AG04450 (cell line): ENCODE measurements around the gene ATL2. TPM values are rescaled to one million over a fixed set of nuclear protein-coding genes. Genes with fewer than 3 reads are reported as not detected.

Experiments used
- CTCF ChIA-PET: fragments of 300-600, 350-600 bp; formaldehyde crosslinking; extraction: SDS; loops from one replicate; lab custom pipeline; 2022; ENCODE audit warnings: antibody characterized with exemption, inconsistent platforms; lab: Charles Lee
- POLR2A ChIA-PET: fragments of 350-600 bp; formaldehyde crosslinking; extraction: SDS; loops from one replicate; lab custom pipeline; 2021; ENCODE audit warnings: antibody characterized with exemption, inconsistent platforms; lab: Yijun Ruan, JAX
- DNase-seq: peaks from one replicate; pipeline ENCODE4 v3.0.0-alpha.2; 2011; ENCODE audit warnings: low read depth, low spot score
- H3K27ac ChIP-seq: one replicate; pipeline ENCODE4 v1.5.1; 2012; ENCODE audit warnings: low read depth, low read length, control low read depth
- H3K27me3 ChIP-seq: one replicate; pipeline ENCODE4 v1.6.0; 2012; ENCODE audit warnings: low read length; ENCODE audit not compliant: control insufficient read depth, insufficient read depth
- H3K4me3 ChIP-seq: 2 replicates; pipeline ENCODE4 v1.5.1; 2011; ENCODE audit warnings: mild to moderate bottlenecking, low read depth, low read length, control low read depth
- H3K9me3 ChIP-seq: 2 replicates; pipeline ENCODE4 v1.5.1; 2012; ENCODE audit warnings: low read length; ENCODE audit not compliant: control insufficient read depth, insufficient read depth
- polyA plus RNA-seq: library from polyadenylated mRNA; depleted of rRNA; stranded (reverse); fragments of >200 nt; gene quantifications from 2 replicates; pipeline ENCODE4 v1.2.3, GENCODE V29; 2011
- TF ChIP-seq, protein P1 (sequence below): IDR thresholded peaks from 2 replicates; pipeline ENCODE4 v1.5.1; 2011; ENCODE audit warnings: low read depth, low read length, control low read depth, inconsistent platforms

ATL2 gene
- polyA plus RNA-seq, 1 experiment = 16.1 TPM

DNA sequence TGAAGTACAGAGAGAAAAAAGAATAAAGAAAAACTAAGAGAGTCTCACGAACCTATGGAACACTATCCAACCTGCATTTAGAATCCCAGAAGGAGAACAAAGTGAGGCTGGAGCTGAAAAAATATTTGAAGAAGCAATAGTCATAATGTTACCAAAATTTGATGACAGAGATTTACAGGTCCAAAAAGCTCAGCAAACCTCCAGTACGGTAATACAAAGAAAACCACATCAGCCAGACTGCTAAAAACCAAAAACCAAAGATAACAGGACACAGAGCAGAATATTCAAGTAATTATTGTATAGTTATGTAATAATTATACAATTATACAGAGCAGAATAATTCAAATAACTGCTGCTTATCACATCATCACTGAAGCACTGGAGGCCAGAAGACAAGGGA is 23.7 kb downstream of the ATL2 start:
- H3K4me3 ChIP-seq = no peak overlapping the region
- ChIA-PET POLR2A (no interaction called here), CTCF (interaction anchor here (0.7 to 1.7 kb wide), 2 partner anchors 23 to 365 kb away, joined by 3 to 6 read pairs; no protein-coding TSS in a partner anchor)
- peaks cover 2% of the 10 kb centered on the region; the same call in 1 of the 2 replicates for H3K9me3 ChIP-seq
- H3K27ac ChIP-seq = no peak overlapping the region
- H3K27me3 ChIP-seq = no peaks in the 10 kb centered on the region
- DNase-seq = no peak
- TF ChIP-seq, protein P1, sequence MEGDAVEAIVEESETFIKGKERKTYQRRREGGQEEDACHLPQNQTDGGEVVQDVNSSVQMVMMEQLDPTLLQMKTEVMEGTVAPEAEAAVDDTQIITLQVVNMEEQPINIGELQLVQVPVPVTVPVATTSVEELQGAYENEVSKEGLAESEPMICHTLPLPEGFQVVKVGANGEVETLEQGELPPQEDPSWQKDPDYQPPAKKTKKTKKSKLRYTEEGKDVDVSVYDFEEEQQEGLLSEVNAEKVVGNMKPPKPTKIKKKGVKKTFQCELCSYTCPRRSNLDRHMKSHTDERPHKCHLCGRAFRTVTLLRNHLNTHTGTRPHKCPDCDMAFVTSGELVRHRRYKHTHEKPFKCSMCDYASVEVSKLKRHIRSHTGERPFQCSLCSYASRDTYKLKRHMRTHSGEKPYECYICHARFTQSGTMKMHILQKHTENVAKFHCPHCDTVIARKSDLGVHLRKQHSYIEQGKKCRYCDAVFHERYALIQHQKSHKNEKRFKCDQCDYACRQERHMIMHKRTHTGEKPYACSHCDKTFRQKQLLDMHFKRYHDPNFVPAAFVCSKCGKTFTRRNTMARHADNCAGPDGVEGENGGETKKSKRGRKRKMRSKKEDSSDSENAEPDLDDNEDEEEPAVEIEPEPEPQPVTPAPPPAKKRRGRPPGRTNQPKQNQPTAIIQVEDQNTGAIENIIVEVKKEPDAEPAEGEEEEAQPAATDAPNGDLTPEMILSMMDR = no peak

DNA sequence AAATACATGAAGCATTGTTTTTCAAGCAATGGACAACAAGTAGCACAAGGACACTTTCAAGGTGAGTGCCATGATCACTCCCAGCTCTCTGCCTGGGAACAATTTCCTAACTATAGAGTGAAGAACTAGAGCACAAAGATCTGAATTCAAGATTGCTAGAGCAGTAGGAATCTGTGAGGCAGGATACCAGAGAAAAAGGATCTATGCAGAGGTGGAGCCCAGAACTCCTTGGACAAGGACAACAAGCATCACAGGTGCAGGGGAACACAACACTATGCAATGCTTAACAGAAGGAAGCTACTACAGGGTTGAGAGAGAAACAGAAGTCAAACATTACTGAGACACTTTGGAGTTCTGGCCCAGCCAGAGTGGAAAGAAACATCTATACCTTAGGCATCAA is 24.7 kb downstream of the ATL2 start:
- ChIA-PET CTCF (interaction anchor here (0.5 to 1.7 kb wide), 2 partner anchors 24 to 1056 kb away, joined by 3 to 6 read pairs; no protein-coding TSS in a partner anchor), POLR2A (no interaction called here)
- TF ChIP-seq, protein P1 = no peak
- H3K27me3 ChIP-seq = no peaks in the 10 kb centered on the region
- no peak for DNase-seq
- no peaks in the 10 kb centered on the region for H3K9me3 ChIP-seq
- no peak overlapping the region for H3K27ac ChIP-seq
- H3K4me3 ChIP-seq = no peak overlapping the region

DNA sequence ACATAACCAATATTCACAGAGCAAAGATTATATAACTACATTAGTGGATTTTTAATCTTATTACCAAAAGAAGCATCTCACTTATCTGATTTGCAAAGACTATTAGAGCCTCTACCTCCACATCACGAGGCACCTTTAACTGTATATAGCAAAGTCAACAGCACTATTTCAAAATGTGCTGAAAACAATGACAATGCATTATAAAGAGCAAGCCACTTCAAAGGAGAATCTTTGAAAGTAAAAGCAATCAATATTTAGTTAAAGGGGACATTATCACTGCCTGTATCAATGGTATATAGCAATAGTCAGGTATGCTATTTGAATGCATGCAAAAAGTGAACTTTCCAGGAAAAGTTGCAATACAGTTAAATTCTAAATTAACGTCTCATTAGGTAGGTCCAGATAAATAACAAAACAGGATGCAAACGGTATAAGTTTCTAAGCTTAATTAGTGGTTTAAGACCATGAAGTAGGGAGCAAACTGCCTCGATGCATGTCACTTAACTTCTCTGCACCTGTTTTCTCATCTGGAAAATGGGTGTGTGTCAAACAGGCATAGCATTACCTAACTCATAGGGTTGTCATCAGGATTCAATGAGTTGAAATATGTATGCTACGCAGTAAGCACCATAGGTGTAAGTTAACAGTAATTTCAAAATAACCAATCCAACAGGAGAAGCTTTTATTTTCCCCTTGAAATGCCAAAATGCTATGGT is 31.6 kb downstream of the ATL2 start:
- H3K4me3 ChIP-seq = no peak overlapping the region
- H3K27me3 ChIP-seq = no peaks in the 10 kb centered on the region
- ChIA-PET POLR2A (no interaction called here), CTCF (no interaction called here)
- no peak for DNase-seq
- H3K27ac ChIP-seq = no peak overlapping the region
- no peaks in the 10 kb centered on the region for H3K9me3 ChIP-seq
- TF ChIP-seq, protein P1 = no peak

DNA sequence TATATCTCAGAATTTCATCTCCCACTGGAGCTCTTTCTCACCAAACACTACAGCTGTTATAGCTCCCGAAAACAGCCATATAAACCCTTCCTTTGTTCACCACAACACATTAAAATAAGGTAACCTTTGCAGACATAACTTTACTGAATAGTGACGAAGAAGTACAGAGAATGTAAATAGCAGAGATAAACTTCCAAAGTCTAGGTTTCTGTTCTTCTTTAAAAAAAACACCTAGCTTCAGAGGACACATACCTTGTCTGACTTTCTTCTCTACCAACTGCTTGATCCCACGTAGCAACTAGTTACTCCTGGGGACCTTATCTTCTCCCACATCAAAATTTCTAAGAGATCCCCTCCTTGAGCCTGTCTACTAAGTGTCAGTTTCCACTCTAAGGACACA is 32.3 kb downstream of the ATL2 start:
- Histone ChIP-seq H3K27ac (no peak overlapping the region), H3K9me3 (no peaks in the 10 kb centered on the region), H3K4me3 (no peak overlapping the region), H3K27me3 (no peaks in the 10 kb centered on the region)
- no peak for DNase-seq
- ChIA-PET CTCF (no interaction called here), POLR2A (no interaction called here)
- TF ChIP-seq, protein P1 = no peak

DNA sequence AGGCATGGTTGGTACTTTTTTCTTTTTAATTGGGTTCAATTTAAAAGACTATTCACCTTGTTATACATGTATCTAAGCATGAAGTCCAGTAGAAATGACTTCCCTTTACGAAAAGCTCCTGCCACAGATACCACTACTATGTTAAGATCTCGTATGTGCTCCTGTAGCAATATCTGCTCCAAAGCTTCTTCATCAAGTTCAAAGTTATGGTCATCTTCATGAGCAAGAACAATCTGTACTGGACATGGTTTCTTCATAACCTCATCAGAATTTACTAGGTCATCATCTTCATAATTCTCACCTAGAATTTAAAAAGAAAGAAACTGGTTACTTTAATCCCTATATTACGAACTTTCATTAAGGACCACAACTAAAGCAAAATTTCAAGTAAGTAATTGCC is 33.9 kb downstream of the ATL2 start:
- H3K27ac ChIP-seq = no peak overlapping the region
- TF ChIP-seq, protein P1 = no peak
- POLR2A ChIA-PET = no interaction called here
- H3K9me3 ChIP-seq = no peaks in the 10 kb centered on the region
- CTCF ChIA-PET = interaction anchor here (1.4 to 1.5 kb wide), 2 partner anchors 27 to 238 kb away, joined by 3 to 10 read pairs; no protein-coding TSS in a partner anchor
- no peak overlapping the region for H3K4me3 ChIP-seq
- DNase-seq = no peak
- H3K27me3 ChIP-seq = no peaks in the 10 kb centered on the region
